ENCODE data around the gene ENOPH1. TPM values are rescaled to one million over a fixed set of nuclear protein-coding genes. Genes with fewer than 3 reads are reported as not detected.
"Not testable (repeated sequence)": the region's sequence is repeated elsewhere in the genome, so short reads cannot be mapped to it uniquely, and the experiment has no call there.

The ENOPH1 gene
- total and polyA plus RNA-seq, 2 experiments from 2014 or later, result 34.0 to 35.6 TPM

DNA sequence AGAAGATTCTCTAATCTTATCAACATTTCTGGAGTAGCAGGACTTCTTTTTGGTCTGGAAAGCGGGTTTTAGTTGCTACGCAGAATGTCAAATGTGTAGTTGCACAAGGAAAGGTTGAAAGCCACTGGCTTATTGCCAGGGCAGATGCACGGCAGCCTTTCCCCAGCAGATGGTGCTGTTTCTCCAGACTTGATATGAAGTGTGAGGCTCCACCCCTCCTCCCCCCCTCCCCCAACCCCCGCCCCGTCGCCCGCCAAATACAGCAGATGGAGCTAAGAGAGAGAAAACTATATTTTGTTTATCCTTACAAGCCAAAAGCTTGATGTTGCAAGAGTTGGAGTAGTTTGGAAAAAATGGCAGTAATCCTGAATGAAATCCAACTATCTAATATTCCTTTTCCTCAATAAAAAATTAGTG, 32.0 kb downstream of the ENOPH1 start:
- WGBS, 2 experiments (ENCODE audit: low coverage in 1 of 2, low lambda C conversion rate in 2 of 2, missing lambda C conversion rate in 2 of 2), result 2 to 4% methylated on average over 7 of the region's 7 CpGs
- peak; percentile 88 for DNase-seq

DNA sequence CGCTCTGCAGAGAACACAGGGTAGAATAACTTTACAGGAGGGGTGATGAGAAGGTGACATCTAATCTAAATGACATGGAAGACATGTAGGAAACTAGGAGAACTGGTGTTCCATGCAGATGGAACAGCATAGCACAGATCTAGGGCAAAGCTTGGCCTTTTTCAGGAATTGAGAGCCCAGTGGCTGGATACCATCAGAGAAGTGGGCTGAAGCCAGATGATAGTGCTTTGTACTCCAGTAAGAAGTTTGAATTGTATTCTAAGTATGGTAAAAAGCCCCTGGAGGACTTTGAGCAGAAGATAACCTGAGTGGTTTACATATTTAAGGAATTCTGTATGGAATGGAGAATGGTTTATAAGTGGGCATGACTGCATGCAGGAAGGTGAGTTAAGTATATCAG, 32.8 kb downstream of the ENOPH1 start:
- no peaks in the 10 kb centered on the region for H3K4me1 ChIP-seq (ENCODE audit: insufficient read depth)
- no peaks in the 10 kb centered on the region for H3K9me3 ChIP-seq (ENCODE audit: low read depth)
- no peak overlapping the region for H3K9ac ChIP-seq
- WGBS, 2 experiments (ENCODE audit: low coverage in 1 of 2, low lambda C conversion rate in 2 of 2, missing lambda C conversion rate in 2 of 2), result 96 to 100% methylated on average over 1 of the region's 1 CpG
- H3K27me3 ChIP-seq (replicated peaks; ENCODE audit: insufficient read depth), result no peaks in the 10 kb centered on the region
- no peaks in the 10 kb centered on the region for H3K9me2 ChIP-seq (ENCODE audit: insufficient read depth)
- no peak overlapping the region for H3K4me2 ChIP-seq (ENCODE audit: unreplicated experiment)
- peaks cover 34% of the 10 kb centered on the region for H3F3A ChIP-seq (ENCODE audit: insufficient read depth)
- no peak for TF ChIP-seq EZH2 (IDR thresholded peaks at IDR 0.05; ENCODE audit: insufficient read depth, poor library complexity, severe bottlenecking)
- TF ChIP-seq EZH2phosphoT487 (IDR thresholded peaks at IDR 0.05; ENCODE audit: insufficient read depth, low read depth), result no peak
- no peak overlapping the region for H3K4me3 ChIP-seq
- no peak overlapping the region for H3K27ac ChIP-seq
- 0 out of 2 replicates have a peak, but pooled peaks cover 8% of the 10 kb centered on the region for H3K36me3 ChIP-seq (ENCODE audit: low read depth)
- no peak for DNase-seq
- H3K79me2 ChIP-seq (ENCODE audit: insufficient read depth), result no peaks in the 10 kb centered on the region
- H4K20me1 ChIP-seq (ENCODE audit: insufficient read depth), result no peaks in the 10 kb centered on the region
- in situ Hi-C loops (cut with MboI), result loop anchor here (10.0 to 25.0 kb wide), 3 partner anchors 272 to 799 kb away; no protein-coding TSS in a partner anchor
- no peak overlapping the region for H2AFZ ChIP-seq

More for the DNA sequence above, 32.0 kb downstream of the ENOPH1 start:
- no peaks in the 10 kb centered on the region for H4K20me1 ChIP-seq (ENCODE audit: insufficient read depth)
- H3K9ac ChIP-seq, result no peak overlapping the region
- H3K4me3 ChIP-seq, result no peak overlapping the region
- no peak for TF ChIP-seq EZH2 (IDR thresholded peaks at IDR 0.05; ENCODE audit: insufficient read depth, poor library complexity, severe bottlenecking)
- no peak for TF ChIP-seq EZH2phosphoT487 (IDR thresholded peaks at IDR 0.05; ENCODE audit: insufficient read depth, low read depth)
- H3K27me3 ChIP-seq (replicated peaks; ENCODE audit: insufficient read depth), result no peaks in the 10 kb centered on the region
- H3K4me1 ChIP-seq (ENCODE audit: insufficient read depth), result no peaks in the 10 kb centered on the region
- H3F3A ChIP-seq (ENCODE audit: insufficient read depth), result peaks cover 32% of the 10 kb centered on the region
- 0 out of 2 replicates have a peak, but pooled peaks cover 10% of the 10 kb centered on the region for H3K36me3 ChIP-seq (ENCODE audit: low read depth)
- 0 out of 2 replicates have a peak overlapping the region, but pooled peaks have one; percentile 21 for H2AFZ ChIP-seq
- H3K27ac ChIP-seq, result no peak overlapping the region
- peak overlapping the region; percentile 30 for H3K4me2 ChIP-seq (ENCODE audit: unreplicated experiment)
- no peaks in the 10 kb centered on the region for H3K9me2 ChIP-seq (ENCODE audit: insufficient read depth)
- no peaks in the 10 kb centered on the region for H3K9me3 ChIP-seq (ENCODE audit: low read depth)
- H3K79me2 ChIP-seq (ENCODE audit: insufficient read depth), result no peaks in the 10 kb centered on the region
- in situ Hi-C loops (cut with MboI), result loop anchor here (10.0 to 25.0 kb wide), 3 partner anchors 272 to 800 kb away; no protein-coding TSS in a partner anchor

DNA sequence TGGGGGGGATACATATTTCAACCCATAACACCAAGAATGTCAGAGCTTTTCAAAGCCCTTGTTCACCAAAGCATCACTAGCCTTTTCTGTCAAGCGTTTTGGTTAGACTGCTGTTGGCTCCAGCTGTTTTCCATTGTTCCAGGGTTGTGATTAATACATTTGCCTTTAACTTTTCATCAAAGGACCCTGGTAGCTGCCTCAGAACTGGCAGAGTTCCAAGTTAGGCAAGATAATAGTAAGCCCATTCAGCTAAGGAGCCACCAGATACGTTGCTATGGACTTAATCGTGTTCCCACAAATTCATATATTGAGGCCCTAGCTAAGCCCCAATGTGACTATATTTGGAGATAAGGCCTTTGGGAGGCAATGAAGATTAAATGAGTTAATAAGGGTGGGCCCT, 37.1 kb downstream of the ENOPH1 start:
- no peaks in the 10 kb centered on the region for H3K79me2 ChIP-seq (ENCODE audit: insufficient read depth)
- no peaks in the 10 kb centered on the region for H3K36me3 ChIP-seq (ENCODE audit: low read depth)
- H3K4me1 ChIP-seq (ENCODE audit: insufficient read depth), result peaks cover 10% of the 10 kb centered on the region; the same call in 1 of the 2 replicates
- in situ Hi-C loops (cut with MboI), result loop anchor here (10.0 to 25.0 kb wide), 3 partner anchors 267 to 795 kb away; no protein-coding TSS in a partner anchor
- no peaks in the 10 kb centered on the region for H3K27me3 ChIP-seq (replicated peaks; ENCODE audit: insufficient read depth)
- TF ChIP-seq EZH2phosphoT487 (IDR thresholded peaks at IDR 0.05; ENCODE audit: insufficient read depth, low read depth), result no peak
- TF ChIP-seq EZH2 (IDR thresholded peaks at IDR 0.05; ENCODE audit: insufficient read depth, poor library complexity, severe bottlenecking), result no peak
- WGBS, 2 experiments (ENCODE audit: low coverage in 1 of 2, low lambda C conversion rate in 2 of 2, missing lambda C conversion rate in 2 of 2), result 41 to 46% methylated on average over 3 of the region's 3 CpGs
- no peak overlapping the region for H2AFZ ChIP-seq
- no peak overlapping the region for H3K4me3 ChIP-seq
- H4K20me1 ChIP-seq (ENCODE audit: insufficient read depth), result no peaks in the 10 kb centered on the region
- H3K9ac ChIP-seq, result no peak overlapping the region
- no peak overlapping the region for H3K27ac ChIP-seq
- peaks cover 31% of the 10 kb centered on the region for H3F3A ChIP-seq (ENCODE audit: insufficient read depth)
- no peak overlapping the region for H3K4me2 ChIP-seq (ENCODE audit: unreplicated experiment)
- DNase-seq, result peak; percentile 27
- H3K9me3 ChIP-seq (ENCODE audit: low read depth), result no peaks in the 10 kb centered on the region
- no peaks in the 10 kb centered on the region for H3K9me2 ChIP-seq (ENCODE audit: insufficient read depth)

DNA sequence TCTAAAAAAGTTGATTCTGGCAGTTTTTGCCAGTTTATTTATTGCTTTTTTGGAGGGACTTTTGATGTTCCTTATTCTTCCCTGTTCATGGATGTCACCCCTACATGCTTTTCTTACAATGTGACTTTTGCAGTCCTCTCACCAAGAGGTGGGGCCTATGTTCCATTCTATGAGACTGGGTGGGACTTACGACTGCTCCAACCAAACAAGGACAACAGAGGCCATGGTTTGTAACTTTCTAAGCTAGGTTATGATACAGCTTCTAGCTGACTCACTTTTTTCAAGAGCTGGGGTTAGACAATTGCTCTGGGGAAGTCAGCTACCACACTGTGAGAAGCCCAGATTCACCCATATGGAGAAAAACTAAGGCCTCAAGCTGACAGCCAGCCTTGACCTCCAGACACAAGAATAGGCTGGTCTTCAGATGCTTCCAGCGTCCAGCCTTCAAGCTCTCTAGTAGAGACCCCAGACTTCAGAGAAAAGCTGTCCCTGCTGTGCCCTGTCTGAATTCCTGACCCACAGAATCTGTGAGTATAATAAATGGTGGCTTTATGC, 39.5 kb downstream of the ENOPH1 start:
- Histone ChIP-seq H3K27ac (peak overlapping the region; percentile 48), H2AFZ (peak overlapping the region; percentile 17; the same call in 1 of the 2 replicates), H3K36me3 (ENCODE audit: low read depth) (no peaks in the 10 kb centered on the region), H3F3A (ENCODE audit: insufficient read depth) (peaks cover 28% of the 10 kb centered on the region), H3K4me2 (ENCODE audit: unreplicated experiment) (no peak overlapping the region), H3K4me3 (no peak overlapping the region), H3K79me2 (ENCODE audit: insufficient read depth) (no peaks in the 10 kb centered on the region), H3K9me2 (ENCODE audit: insufficient read depth) (no peaks in the 10 kb centered on the region), H3K4me1 (ENCODE audit: insufficient read depth) (peaks cover 10% of the 10 kb centered on the region; the same call in 1 of the 2 replicates), H3K9me3 (ENCODE audit: low read depth) (no peaks in the 10 kb centered on the region), H3K9ac (no peak overlapping the region), H3K27me3 (replicated peaks; ENCODE audit: insufficient read depth) (no peaks in the 10 kb centered on the region), H4K20me1 (ENCODE audit: insufficient read depth) (no peaks in the 10 kb centered on the region)
- DNase-seq, result peak; percentile 80
- 43 to 46% methylated on average over 2 of the region's 2 CpGs for WGBS, 2 experiments (ENCODE audit: low coverage in 1 of 2, low lambda C conversion rate in 2 of 2, missing lambda C conversion rate in 2 of 2)
- in situ Hi-C loops (cut with MboI), result loop anchor here (10.0 to 25.0 kb wide), 3 partner anchors 265 to 792 kb away; no protein-coding TSS in a partner anchor
- TF ChIP-seq EZH2 (IDR thresholded peaks at IDR 0.05; ENCODE audit: insufficient read depth, poor library complexity, severe bottlenecking) (no peak), EZH2phosphoT487 (IDR thresholded peaks at IDR 0.05; ENCODE audit: insufficient read depth, low read depth) (no peak)

DNA sequence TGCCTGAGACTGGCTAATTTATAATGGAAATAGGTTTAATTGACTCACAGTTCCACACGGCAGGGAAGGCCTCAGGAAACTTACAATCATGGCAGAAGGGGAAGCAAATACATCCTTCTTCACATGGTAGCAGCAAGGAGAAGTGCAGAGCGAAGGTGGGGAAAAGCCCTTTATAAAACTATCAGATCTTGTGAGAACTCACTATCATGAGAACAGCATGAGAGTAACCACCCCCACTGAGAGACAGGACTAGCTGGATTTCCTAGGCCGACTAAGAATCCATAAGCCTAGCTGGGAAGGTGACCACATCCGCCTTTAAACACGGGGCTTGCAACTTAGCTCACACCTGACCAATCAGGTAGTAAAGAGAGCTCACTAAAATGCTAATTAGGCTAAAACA, 42.7 kb downstream of the ENOPH1 start:
- WGBS, 2 experiments (ENCODE audit: low coverage in 1 of 2, low lambda C conversion rate in 2 of 2, missing lambda C conversion rate in 2 of 2), result 47% methylated on average over 5 of the region's 5 CpGs

More for the DNA sequence above, 42.7 kb downstream of the ENOPH1 start:
- Histone ChIP-seq H3F3A (ENCODE audit: insufficient read depth) (peaks cover 22% of the 10 kb centered on the region), H3K4me1 (ENCODE audit: insufficient read depth) (peaks cover 10% of the 10 kb centered on the region; the same call in 1 of the 2 replicates)
- not testable (repeated sequence) for H3K36me3 ChIP-seq (ENCODE audit: low read depth); H3K4me3 ChIP-seq; H4K20me1 ChIP-seq (ENCODE audit: insufficient read depth); H3K9me3 ChIP-seq (ENCODE audit: low read depth); H3K4me2 ChIP-seq (ENCODE audit: unreplicated experiment); H3K79me2 ChIP-seq (ENCODE audit: insufficient read depth); H3K27ac ChIP-seq; H2AFZ ChIP-seq; DNase-seq; H3K9me2 ChIP-seq (ENCODE audit: insufficient read depth); H3K27me3 ChIP-seq (replicated peaks; ENCODE audit: insufficient read depth); H3K9ac ChIP-seq
- in situ Hi-C loops (cut with MboI), result loop anchor here (25.0 kb wide), 1 partner anchor 789 kb away; no protein-coding TSS in a partner anchor
